Measurements from ENCODE around the gene ZNF106.

The ZNF106 gene

GRCh38 chr15:42405863-42406482 lies 85.0 kb downstream of the ZNF106 start:
- no peak for DNase-seq (ENCODE audit: low read depth in 2 of 2)

DNA sequence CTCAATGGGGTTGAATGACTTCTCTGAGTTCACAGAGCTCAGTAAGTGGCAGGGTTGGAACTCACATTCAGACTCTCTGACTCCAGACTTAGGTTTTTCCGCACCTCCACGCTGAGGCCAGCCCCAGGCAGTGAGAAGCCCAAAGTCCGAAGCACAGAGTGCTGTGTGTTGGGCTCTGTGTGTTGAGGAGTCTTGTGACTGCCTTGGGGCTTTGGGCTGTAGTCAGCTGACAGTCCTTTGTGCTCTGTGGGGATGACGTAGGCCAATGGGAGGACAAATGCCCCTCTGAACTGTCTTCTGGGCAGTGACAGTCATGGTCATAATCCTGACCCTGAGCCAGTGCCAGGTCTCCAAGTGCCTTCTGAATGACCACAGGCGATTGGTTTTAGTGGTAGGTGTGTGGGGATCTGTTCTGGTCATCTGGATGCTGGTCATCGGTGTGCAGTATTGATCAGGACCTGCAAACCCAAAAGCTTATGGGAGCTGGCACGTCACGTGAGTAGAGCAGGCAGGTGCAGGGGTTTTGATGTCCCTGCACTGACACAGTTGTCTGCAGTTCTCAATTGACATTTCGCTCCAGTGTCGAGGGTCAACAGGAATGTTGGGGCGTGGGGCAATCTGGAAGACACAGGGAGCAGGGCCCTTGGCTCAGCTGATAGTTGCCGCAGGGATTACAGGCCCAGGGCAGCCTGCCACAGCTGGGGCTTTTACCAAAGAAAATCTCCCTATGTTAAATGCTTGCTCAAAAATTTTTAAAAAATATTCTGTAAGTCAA lies 86.3 kb downstream of the ZNF106 start:
- DNase-seq (ENCODE audit: low read depth in 2 of 2): no peak

GRCh38 chr15:42403389-42403788 lies 87.6 kb downstream of the ZNF106 start:
- no peak for DNase-seq (ENCODE audit: low read depth in 2 of 2)

DNA sequence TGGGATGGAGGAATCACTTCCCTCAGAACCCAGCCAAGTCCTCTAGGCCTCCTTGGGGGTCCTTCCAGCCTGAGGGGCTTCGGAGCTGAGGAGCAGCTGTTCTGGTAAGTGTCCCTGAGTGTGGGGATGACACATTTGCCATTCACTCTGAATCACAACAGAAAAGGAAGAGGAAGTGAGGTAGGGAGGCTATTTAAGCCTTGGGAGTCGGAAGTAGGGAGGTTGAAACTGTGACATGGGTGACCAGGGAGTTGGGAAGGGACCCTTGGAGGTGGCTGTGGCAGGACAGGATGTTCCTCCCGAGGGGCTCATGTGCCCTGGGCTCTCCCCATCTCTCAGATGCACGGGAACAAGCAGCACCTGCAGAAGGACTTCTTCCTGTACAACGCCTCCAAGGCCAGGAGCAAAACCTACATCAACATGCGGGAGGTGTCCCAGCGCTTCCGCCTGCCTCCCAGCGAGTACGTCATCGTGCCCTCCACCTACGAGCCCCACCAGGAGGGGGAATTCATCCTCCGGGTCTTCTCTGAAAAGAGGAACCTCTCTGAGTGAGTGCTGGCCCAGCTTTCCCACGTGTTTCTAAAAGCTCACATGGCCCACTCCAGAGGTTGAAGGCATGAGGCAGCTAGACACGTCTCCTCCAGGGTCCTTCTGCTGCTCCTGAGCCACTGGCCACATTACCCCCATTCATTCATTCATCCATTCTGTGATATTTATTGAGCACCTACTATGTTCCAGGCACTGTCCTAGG lies 88.3 kb downstream of the ZNF106 start:
- DNase-seq (ENCODE audit: low read depth in 2 of 2): no peak

GRCh38 chr15:42401544-42402454 lies 89.1 kb downstream of the ZNF106 start:
- no peak for DNase-seq (ENCODE audit: low read depth in 2 of 2)

- no peak for DNase-seq (ENCODE audit: low read depth in 2 of 2)
These were observed 95.1 kb downstream of the ZNF106 start for GRCh38 chr15:42395838-42396237.

DNA sequence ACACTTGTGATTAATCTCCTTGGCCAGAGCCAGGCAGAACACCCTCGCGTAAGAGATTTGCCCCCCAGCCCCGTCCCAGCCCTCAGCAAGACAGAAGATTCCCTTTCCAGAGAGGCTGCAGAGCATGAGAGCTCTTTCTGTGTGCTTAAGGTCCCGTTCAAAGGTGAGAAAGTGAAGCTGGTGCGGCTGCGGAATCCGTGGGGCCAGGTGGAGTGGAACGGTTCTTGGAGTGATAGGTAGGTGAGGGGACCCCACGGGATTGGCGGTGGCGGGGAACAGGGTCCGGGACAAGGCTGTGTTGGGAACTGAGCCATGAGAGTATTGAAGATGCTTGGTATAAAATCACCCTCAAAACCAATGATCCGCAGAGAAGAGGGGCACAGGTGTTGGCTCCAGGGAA lies 96.8 kb downstream of the ZNF106 start:
- no peak for DNase-seq (ENCODE audit: low read depth in 2 of 2)

- DNase-seq (ENCODE audit: low read depth in 2 of 2): no peak
These were observed 98.5 kb downstream of the ZNF106 start for GRCh38 chr15:42392309-42393024.

DNA sequence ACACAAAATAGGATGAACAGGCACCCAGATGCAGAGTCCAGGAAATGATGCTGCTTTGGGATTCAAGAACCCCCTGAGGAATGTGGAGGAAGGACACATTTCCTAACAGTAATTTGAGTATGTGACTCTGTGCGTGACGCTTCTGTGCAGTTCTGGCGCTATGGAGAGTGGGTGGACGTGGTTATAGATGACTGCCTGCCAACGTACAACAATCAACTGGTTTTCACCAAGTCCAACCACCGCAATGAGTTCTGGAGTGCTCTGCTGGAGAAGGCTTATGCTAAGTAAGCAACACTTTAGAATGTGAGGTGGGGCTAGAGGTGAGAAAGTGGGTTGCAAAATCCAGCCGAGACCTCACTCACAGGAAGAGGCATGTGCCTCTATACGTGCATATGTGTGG lies 103.3 kb downstream of the ZNF106 start:
- DNase-seq (ENCODE audit: low read depth in 2 of 2): no peak

GRCh38 chr15:42385980-42386700 lies 104.8 kb downstream of the ZNF106 start:
- DNase-seq (ENCODE audit: low read depth in 2 of 2): no peak

DNA sequence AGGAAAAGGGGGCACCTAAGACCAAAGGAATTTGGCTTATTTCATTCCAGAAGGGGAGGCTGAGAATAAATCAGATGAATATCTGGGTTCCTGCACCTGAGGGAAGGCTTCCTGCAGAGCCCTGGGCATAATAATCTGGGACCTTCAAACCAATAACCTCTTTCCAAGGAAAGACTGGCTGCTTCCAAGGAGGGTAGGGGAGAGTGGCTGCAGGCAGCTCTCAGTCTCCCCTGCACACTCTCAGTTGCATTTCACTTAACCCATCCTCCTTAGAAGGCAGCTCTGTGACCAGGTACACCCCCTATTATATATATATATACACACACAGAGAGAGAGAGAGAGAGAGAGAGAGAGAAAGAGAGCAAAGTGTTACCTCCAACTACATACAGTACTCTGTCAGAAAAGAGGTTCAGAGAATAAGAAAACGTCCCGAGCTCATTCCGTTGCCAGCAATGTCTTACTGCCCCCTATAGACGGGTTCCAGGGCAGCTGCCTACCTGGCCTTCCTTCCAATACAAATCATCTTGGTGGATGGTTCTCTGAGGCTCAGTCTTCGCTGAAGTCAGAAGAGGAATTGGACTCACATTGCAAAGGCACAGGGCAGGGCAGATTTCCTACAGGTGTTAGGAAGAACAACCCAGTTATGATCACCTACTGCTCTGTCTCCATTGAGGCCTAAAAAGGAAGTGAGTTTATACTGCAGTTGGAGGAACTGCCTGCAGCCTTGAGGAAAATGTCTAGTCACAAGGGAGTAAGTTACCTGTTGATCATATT lies 105.5 kb downstream of the ZNF106 start:
- DNase-seq (ENCODE audit: low read depth in 2 of 2): no peak

DNA sequence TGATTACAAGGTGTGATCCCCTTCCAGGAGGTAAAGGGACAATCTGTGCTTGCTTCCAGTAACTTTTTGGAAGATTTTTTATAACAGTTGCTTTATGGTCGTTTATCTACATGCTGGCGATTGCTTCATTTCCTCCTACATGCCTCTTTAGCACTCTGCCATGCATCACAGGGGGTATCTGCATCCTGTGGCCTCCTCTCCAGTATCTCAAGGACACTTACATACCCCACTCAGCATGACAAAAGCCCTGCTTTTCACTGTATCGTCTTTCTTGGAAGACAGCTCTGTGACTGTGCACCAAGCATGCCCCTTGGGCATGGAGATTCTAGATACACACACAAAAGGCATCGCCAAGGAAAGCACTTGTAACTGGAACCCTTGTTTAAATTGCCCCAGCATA lies 106.3 kb downstream of the ZNF106 start:
- no peak for DNase-seq (ENCODE audit: low read depth in 2 of 2)

GRCh38 chr15:42378011-42378410 lies 112.9 kb downstream of the ZNF106 start:
- DNase-seq (ENCODE audit: low read depth in 2 of 2): no peak

GRCh38 chr15:42375941-42376340 lies 115.0 kb downstream of the ZNF106 start:
- DNase-seq (ENCODE audit: low read depth in 2 of 2): no peak

DNA sequence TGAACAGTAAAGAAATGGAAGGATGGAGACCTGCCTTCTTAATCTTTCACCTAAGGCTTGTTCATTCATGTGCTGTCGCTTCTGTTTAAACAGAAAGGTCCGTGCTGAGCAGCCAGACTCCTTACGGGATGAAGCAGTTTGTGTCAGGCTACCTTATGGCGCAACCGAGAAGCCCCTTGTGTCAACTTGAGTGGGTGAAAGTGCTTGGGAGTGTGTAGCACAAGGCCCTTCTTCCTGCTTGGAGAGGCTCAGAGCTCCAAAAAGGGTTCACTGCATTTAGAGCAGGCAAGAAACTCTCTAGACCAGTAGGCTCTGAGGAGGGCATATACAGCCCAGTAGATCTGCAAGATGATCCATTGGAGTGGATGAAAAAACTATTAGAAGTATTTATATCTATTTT lies 115.7 kb downstream of the ZNF106 start:
- DNase-seq (ENCODE audit: low read depth in 2 of 2): no peak

DNA sequence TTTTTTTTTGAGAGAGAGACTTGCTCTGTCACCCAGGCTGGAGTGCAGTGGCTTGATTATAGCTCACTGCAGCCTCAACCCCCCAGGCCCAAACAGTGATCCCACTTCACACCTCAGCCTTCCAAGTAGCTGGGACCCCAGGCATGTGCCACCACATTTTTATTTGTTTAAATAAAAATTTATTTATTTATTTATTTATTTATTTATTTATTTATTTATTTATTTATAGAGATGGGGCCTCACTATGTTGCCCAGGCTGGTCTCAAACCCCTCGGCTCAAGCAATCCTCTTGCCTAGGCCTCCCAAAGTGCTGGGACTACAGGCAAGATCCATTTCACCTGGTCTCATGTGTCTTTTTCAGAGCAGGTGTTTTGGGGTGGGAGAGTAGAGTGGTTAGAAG lies 116.1 kb downstream of the ZNF106 start:
- no peak for DNase-seq (ENCODE audit: low read depth in 2 of 2)

- no peak for DNase-seq (ENCODE audit: low read depth in 2 of 2)
These were observed 117.0 kb downstream of the ZNF106 start for GRCh38 chr15:42373936-42374335.

DNA sequence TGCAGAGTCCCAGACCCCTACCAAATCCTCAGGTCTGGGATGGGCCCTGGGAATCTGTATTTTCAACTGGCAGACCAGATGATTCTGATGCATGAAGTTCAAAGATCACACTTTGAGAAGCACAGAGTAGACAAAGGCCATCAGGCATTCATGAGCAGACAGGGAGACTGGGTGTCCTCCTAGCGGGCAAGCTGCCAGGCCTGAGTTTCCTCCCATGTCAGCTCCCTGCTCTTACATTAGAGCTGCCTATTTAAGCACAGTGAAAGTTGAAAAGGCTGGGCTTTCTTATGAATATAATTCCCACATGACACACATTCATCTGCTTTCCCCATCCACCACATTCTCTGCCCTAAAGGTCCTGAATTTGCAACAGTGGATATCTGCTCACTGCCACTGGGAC lies 117.7 kb downstream of the ZNF106 start:
- no peak for DNase-seq (ENCODE audit: low read depth in 2 of 2)

DNA sequence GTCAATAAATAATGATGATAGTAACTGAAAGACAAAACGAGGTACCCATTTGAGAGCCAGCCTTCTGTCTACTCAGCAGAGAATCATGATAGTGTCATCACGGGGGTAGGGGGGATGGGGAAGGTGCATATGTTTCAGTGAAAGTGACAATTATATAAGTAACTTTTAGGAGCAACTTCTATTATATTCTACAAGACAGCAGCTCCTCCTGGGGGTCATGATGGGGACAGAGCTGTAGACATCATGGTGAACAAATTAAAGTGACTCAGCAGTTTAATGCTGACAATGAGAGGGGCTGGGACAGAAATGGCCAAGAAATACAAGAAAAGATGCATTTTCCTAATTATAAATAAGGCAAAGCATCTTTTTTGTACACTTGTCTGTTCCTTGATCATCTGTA lies 119.8 kb downstream of the ZNF106 start:
- DNase-seq (ENCODE audit: low read depth in 2 of 2): no peak

GRCh38 chr15:42368096-42368495 lies 122.8 kb downstream of the ZNF106 start:
- DNase-seq (ENCODE audit: low read depth in 2 of 2): no peak
